SK-N-SH (cell line): Measurements from ENCODE around the gene CD74. TPM values are rescaled to one million over a fixed set of nuclear protein-coding genes. Genes with fewer than 3 reads are reported as not detected.

Experiments
- CTCF ChIA-PET: fragments of 300-600, 350-600 bp; formaldehyde crosslinking; extraction: SDS; loops from one replicate; lab custom pipeline; 2021; lab: Yijun Ruan, JAX
- POLR2A ChIA-PET: fragments of 350-600 bp; sonication (Branson Sonifier 250); formaldehyde crosslinking; extraction: SDS; loops from one replicate; lab custom pipeline; 2020; ENCODE audit warnings: antibody characterized with exemption, inconsistent platforms; lab: Yijun Ruan, JAX
- DNase-seq: peaks from one replicate; pipeline ENCODE4 v3.0.0; 2012
- H2AFZ ChIP-seq: fragments of 200-600 bp; sonication (generic); 2 replicates; pipeline ENCODE4 v1.8.1; 2016; ENCODE audit warnings: antibody characterized with exemption, mild to moderate bottlenecking, low read depth
- H3F3A ChIP-seq: fragments of 200-600 bp; sonication (generic); replicated peaks from 2 replicates; pipeline ENCODE3; 2016; ENCODE audit warnings: antibody characterized with exemption, mild to moderate bottlenecking; ENCODE audit not compliant: insufficient read depth
- H3K27ac ChIP-seq, 2 experiments: fragments of 200-500 bp in 1 of 2; fragments of 200-600 bp in 1 of 2; sonication (Bioruptor generic) in 1 of 2; sonication (generic), shearing (Covaris generic) in 1 of 2; 2 replicates each; pipeline versions ENCODE4 v1.5.1 to v1.6.1; 2014 to 2016; ENCODE audit warnings: low read depth in 2 of 2, inconsistent platforms in 1 of 2, low read length in 1 of 2, mild to moderate bottlenecking in 1 of 2, mixed read lengths in 1 of 2
- H3K27me3 ChIP-seq: fragments of 200-600 bp; sonication (generic), shearing (Covaris generic); 2 replicates; pipeline ENCODE4 v1.6.1; 2016; ENCODE audit warnings: mixed run types; ENCODE audit not compliant: insufficient read depth
- H3K36me3 ChIP-seq, 2 experiments: fragments of 200-500 bp in 1 of 2; fragments of 200-600 bp in 1 of 2; sonication (Bioruptor generic) in 1 of 2; sonication (generic) in 1 of 2; replicated peaks in 1 of 2; 2 replicates each; pipeline versions ENCODE3 to v1.5.1; 2014 to 2016; ENCODE audit warnings: low read length in 1 of 2, mild to moderate bottlenecking in 1 of 2; ENCODE audit not compliant: insufficient read depth in 2 of 2, control insufficient read depth in 1 of 2
- H3K4me1 ChIP-seq, 2 experiments: fragments of 200-500 bp in 1 of 2; fragments of 200-600 bp in 1 of 2; sonication (Bioruptor generic) in 1 of 2; sonication (generic), shearing (Covaris generic) in 1 of 2; 2 replicates each; pipeline versions ENCODE4 v1.5.1 to v1.6.1; 2014 to 2016; ENCODE audit warnings: low read depth in 1 of 2, low read length in 1 of 2, mixed run types in 1 of 2; ENCODE audit not compliant: insufficient read depth in 2 of 2, control insufficient read depth in 1 of 2
- H3K4me2 ChIP-seq: fragments of 200-600 bp; sonication (generic), shearing (Covaris generic); 2 replicates; pipeline ENCODE4 v1.6.1; 2017; ENCODE audit warnings: mixed run types
- H3K4me3 ChIP-seq, 2 experiments: fragments of 200-500 bp in 1 of 2; fragments of 200-600 bp in 1 of 2; sonication (Bioruptor generic) in 1 of 2; sonication (generic), shearing (Covaris generic) in 1 of 2; 2 replicates each; pipeline versions ENCODE4 v1.5.1 to v1.8.1; 2014 to 2016; ENCODE audit warnings: low read depth in 2 of 2, inconsistent platforms in 1 of 2, low read length in 1 of 2, mild to moderate bottlenecking in 1 of 2, mixed read lengths in 1 of 2, moderate library complexity in 1 of 2
- H3K79me2 ChIP-seq: fragments of 200-600 bp; sonication (generic); 2 replicates; pipeline ENCODE4 v1.8.1; 2017; ENCODE audit warnings: mild to moderate bottlenecking; ENCODE audit not compliant: insufficient read depth
- H3K9ac ChIP-seq: fragments of 200-600 bp; sonication (generic); 2 replicates; pipeline ENCODE4 v1.6.1; 2017; ENCODE audit warnings: mixed run types
- H3K9me2 ChIP-seq: fragments of 200-600 bp; sonication (generic); 2 replicates; pipeline ENCODE4 v1.6.1; 2017; ENCODE audit warnings: mixed run types
- H3K9me3 ChIP-seq: fragments of 200-600 bp; sonication (generic); 2 replicates; pipeline ENCODE4 v1.6.1; 2017; ENCODE audit warnings: mixed run types, mild to moderate bottlenecking, moderate library complexity
- H4K20me1 ChIP-seq: fragments of 200-600 bp; sonication (generic); 2 replicates; pipeline ENCODE4 v1.6.1; 2017; ENCODE audit warnings: mild to moderate bottlenecking, mixed run types; ENCODE audit not compliant: insufficient read depth
- FOSL2 ChIP-seq: IDR thresholded peaks from 2 replicates; pipeline ENCODE4 v1.4.0; 2012; ENCODE audit warnings: low read depth, mild to moderate bottlenecking, moderate library complexity, borderline replicate concordance
- NFIC ChIP-seq: IDR thresholded peaks from 2 replicates; pipeline ENCODE4 v1.4.0; 2012; ENCODE audit warnings: borderline replicate concordance
- NRF1 ChIP-seq: IDR thresholded peaks from 2 replicates; pipeline ENCODE4 v1.6.1; 2012; ENCODE audit warnings: low read depth, mild to moderate bottlenecking, low read length
- RCOR1 ChIP-seq: fragments of 150-350 bp; IDR thresholded peaks from 2 replicates; pipeline ENCODE4 v1.6.1; 2017; ENCODE audit warnings: antibody characterized with exemption, low read length
- RXRA ChIP-seq: IDR thresholded peaks from 2 replicates; pipeline ENCODE4 v1.4.0; 2012; ENCODE audit warnings: low read depth, mild to moderate bottlenecking, borderline replicate concordance
- SIN3A ChIP-seq: IDR thresholded peaks from 2 replicates; pipeline ENCODE4 v1.6.1; 2012; ENCODE audit warnings: low read depth, mild to moderate bottlenecking, low read length, moderate library complexity, borderline replicate concordance
- SMC3 ChIP-seq: IDR thresholded peaks from 2 replicates; pipeline ENCODE4 v1.6.1; 2012; ENCODE audit warnings: low read depth, low read length, improper control_type of control experiment
- TAF1 ChIP-seq: IDR thresholded peaks from 2 replicates; pipeline ENCODE4 v1.6.1; 2012; ENCODE audit warnings: low read depth, mild to moderate bottlenecking, low read length, moderate library complexity, borderline replicate concordance
- YY1 ChIP-seq: IDR thresholded peaks from 2 replicates; pipeline ENCODE4 v1.4.0; 2012; ENCODE audit warnings: low read depth, mild to moderate bottlenecking
- WGBS: methylation state at CpG from one replicate; pipeline ENCODE4 v1.1.6; 2017; ENCODE audit warnings: low lambda C conversion rate; 5-methylcytosine and 5-hydroxymethylcytosine counted together
- polyA plus RNA-seq, 3 experiments: library from polyadenylated mRNA; depleted of rRNA; stranded (reverse); fragments of >200 nt; gene quantifications; 2 replicates each; pipeline ENCODE4 v1.2.3, GENCODE V29; 2012
- TF ChIP-seq, protein P1 (sequence below): fragments of 150-350 bp; IDR thresholded peaks from 2 replicates; pipeline ENCODE4 v1.6.1; 2017; ENCODE audit warnings: antibody characterized with exemption, low read length, low read depth, borderline replicate concordance
- TF ChIP-seq, protein P2 (sequence below): fragments of 200-600 bp; sonication (generic); IDR thresholded peaks from 2 replicates; pipeline ENCODE4 v1.6.1; 2017; ENCODE audit warnings: antibody characterized with exemption, mild to moderate bottlenecking, moderate library complexity
- TF ChIP-seq, protein P3 (sequence below): IDR thresholded peaks from 2 replicates; pipeline ENCODE4 v1.4.0; 2012; ENCODE audit warnings: low read depth, borderline replicate concordance

CD74 gene
- polyA plus RNA-seq, 1 of the 3 experiments (the other 2 are of a cell fraction), result 0.26 TPM

DNA sequence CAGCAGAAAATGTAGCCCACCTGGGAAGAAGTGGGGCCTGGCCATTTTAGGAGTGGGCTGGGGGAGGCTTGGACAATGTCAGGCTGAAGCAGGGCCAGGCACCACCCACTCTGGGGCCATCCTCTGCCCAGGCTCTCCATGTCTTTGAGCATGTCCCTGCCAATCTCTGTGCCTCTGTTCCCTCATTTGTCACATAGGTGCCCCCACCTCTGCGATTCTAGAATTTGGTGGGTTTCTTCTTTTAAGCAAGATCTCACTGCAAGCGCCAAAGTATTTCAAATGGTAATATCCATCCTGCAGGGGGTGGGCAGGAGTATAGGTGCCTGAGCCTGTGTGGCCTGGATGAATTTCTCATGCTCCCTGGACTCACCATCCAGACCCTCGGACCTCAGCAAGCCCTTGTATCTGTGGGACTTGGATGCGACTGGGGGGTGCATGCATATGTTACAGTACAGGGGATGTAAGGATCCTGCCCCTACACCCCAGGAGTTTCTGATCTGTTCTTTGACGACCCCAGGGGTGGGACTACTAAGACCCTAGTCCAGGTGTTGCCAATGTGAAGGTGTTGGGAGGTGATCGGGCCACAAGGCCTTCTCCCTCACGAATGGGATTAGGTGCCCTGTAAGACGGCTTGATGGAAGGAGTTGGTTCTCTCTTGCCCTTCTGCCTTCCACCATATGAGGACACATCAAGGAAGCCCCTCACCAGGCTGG lies 4.3 kb downstream of the CD74 start:
- peaks cover 4 to 8% of the 10 kb centered on the region in 2 experiments; a peak in 3 of 4 replicates for H3K4me1 ChIP-seq
- no peak for DNase-seq
- CTCF ChIA-PET, result no interaction called here
- TF ChIP-seq RCOR1, result no peak
- TF ChIP-seq FOSL2, result no peak
- TF ChIP-seq, protein P1, sequence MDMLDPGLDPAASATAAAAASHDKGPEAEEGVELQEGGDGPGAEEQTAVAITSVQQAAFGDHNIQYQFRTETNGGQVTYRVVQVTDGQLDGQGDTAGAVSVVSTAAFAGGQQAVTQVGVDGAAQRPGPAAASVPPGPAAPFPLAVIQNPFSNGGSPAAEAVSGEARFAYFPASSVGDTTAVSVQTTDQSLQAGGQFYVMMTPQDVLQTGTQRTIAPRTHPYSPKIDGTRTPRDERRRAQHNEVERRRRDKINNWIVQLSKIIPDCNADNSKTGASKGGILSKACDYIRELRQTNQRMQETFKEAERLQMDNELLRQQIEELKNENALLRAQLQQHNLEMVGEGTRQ, result no peak
- no peak for TF ChIP-seq RXRA
- TF ChIP-seq NFIC, result no peak
- TF ChIP-seq TAF1, result no peak
- TF ChIP-seq SMC3, result no peak
- TF ChIP-seq YY1, result no peak
- no peak for TF ChIP-seq NRF1
- TF ChIP-seq, all 33 proteins: peak for 0
- no peaks in the 10 kb centered on the region for H3K79me2 ChIP-seq
- no peak overlapping the region for H3K9ac ChIP-seq
- POLR2A ChIA-PET, result no interaction called here
- H3K4me2 ChIP-seq, result no peak overlapping the region
- no peak overlapping the region for H3K27ac ChIP-seq
- H2AFZ ChIP-seq, result no peak overlapping the region
- WGBS, result 81% methylated on average over 8 of the region's 8 CpGs
- H3F3A ChIP-seq, result peaks cover 10% of the 10 kb centered on the region
- H3K9me3 ChIP-seq, result no peaks in the 10 kb centered on the region
- H4K20me1 ChIP-seq, result no peaks in the 10 kb centered on the region
- no peaks in the 10 kb centered on the region for H3K36me3 ChIP-seq
- H3K27me3 ChIP-seq, result no peaks in the 10 kb centered on the region
- H3K9me2 ChIP-seq, result no peaks in the 10 kb centered on the region
- no peak overlapping the region for H3K4me3 ChIP-seq

DNA sequence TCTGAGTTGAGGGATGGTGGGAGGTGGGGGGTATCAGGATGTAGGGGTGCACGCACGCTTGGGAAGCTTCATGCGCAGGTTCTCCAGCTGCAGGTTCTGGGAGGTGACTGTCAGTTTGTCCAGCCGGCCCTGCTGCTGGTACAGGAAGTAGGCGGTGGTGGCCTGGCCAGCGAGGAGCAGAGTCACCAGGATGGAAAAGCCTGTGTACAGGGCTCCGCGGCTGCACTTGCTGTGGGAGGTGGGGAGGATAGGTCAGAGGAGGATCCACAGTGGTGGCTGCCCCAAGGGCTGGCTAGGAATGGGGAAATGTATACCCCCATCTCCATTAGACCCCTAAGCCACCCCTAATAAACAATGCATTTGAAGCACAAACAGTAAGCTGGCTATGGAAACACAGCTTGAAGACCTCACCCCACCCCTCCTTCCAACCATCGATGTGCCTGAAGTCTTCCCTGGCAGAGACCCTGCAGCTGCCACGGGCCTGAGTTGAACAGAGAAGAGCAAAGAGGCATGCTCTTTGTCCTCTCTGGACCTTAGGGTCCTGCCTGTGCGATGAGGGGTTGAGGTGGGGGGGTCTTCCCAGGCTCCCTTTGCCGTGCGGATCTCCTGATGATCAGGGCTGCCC lies 5.5 kb downstream of the CD74 start:
- no peaks in the 10 kb centered on the region for H3K79me2 ChIP-seq
- H4K20me1 ChIP-seq, result no peaks in the 10 kb centered on the region
- H3K9me2 ChIP-seq, result no peaks in the 10 kb centered on the region
- peaks cover 0 to 4% of the 10 kb centered on the region in 2 experiments for H3K36me3 ChIP-seq
- WGBS, result 76% methylated on average over 10 of the region's 13 CpGs
- H3K27ac ChIP-seq, result no peak overlapping the region
- no peaks in the 10 kb centered on the region for H3K27me3 ChIP-seq
- H3F3A ChIP-seq, result peaks cover 10% of the 10 kb centered on the region
- DNase-seq, result no peak
- TF ChIP-seq, protein P2, sequence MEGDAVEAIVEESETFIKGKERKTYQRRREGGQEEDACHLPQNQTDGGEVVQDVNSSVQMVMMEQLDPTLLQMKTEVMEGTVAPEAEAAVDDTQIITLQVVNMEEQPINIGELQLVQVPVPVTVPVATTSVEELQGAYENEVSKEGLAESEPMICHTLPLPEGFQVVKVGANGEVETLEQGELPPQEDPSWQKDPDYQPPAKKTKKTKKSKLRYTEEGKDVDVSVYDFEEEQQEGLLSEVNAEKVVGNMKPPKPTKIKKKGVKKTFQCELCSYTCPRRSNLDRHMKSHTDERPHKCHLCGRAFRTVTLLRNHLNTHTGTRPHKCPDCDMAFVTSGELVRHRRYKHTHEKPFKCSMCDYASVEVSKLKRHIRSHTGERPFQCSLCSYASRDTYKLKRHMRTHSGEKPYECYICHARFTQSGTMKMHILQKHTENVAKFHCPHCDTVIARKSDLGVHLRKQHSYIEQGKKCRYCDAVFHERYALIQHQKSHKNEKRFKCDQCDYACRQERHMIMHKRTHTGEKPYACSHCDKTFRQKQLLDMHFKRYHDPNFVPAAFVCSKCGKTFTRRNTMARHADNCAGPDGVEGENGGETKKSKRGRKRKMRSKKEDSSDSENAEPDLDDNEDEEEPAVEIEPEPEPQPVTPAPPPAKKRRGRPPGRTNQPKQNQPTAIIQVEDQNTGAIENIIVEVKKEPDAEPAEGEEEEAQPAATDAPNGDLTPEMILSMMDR, result no peak
- TF ChIP-seq, protein P3, sequence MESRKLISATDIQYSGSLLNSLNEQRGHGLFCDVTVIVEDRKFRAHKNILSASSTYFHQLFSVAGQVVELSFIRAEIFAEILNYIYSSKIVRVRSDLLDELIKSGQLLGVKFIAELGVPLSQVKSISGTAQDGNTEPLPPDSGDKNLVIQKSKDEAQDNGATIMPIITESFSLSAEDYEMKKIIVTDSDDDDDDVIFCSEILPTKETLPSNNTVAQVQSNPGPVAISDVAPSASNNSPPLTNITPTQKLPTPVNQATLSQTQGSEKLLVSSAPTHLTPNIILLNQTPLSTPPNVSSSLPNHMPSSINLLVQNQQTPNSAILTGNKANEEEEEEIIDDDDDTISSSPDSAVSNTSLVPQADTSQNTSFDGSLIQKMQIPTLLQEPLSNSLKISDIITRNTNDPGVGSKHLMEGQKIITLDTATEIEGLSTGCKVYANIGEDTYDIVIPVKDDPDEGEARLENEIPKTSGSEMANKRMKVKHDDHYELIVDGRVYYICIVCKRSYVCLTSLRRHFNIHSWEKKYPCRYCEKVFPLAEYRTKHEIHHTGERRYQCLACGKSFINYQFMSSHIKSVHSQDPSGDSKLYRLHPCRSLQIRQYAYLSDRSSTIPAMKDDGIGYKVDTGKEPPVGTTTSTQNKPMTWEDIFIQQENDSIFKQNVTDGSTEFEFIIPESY, result no peak
- no peak for TF ChIP-seq SIN3A
- H3K9me3 ChIP-seq, result no peaks in the 10 kb centered on the region
- no peak overlapping the region for H3K9ac ChIP-seq
- H2AFZ ChIP-seq, result no peak overlapping the region
- peaks cover 4 to 8% of the 10 kb centered on the region in 2 experiments; a peak in 3 of 4 replicates for H3K4me1 ChIP-seq
- ChIA-PET CTCF (interaction anchor here (0.6 to 1.4 kb wide), 2 partner anchors 17 to 170 kb away, joined by 3 read pairs; no protein-coding TSS in a partner anchor), POLR2A (no interaction called here)
- H3K4me3 ChIP-seq, result no peak overlapping the region
- H3K4me2 ChIP-seq, result no peak overlapping the region
